Measurements from ENCODE around the gene SLC16A11. TPM values are rescaled to one million over a fixed set of nuclear protein-coding genes. Genes with fewer than 3 reads are reported as not detected.

SLC16A11 gene
- total and polyA plus RNA-seq, 9 of the 15 experiments (the other 6 are each of a cell fraction or from before 2014, with no cell fraction given) = not detected

- TF ChIP-seq PBX2 (CRISPR knock-in tag; IDR thresholded peaks at IDR 0.05; ENCODE audit: low read depth) (no peak), PBX2 (tag; conservative IDR thresholded peaks at IDR 0.05; ENCODE audit: low read depth) (no peak), ZNF639 (CRISPR knock-in tag; conservative IDR thresholded peaks at IDR 0.05 in 1 of 2, IDR thresholded peaks at IDR 0.05 in 1 of 2) (no peak), HDAC2 (IDR thresholded peaks at IDR 0.05) (no peak), NCOA1 (IDR thresholded peaks at IDR 0.05; ENCODE audit: low read depth) (no peak), NEUROD1 (IDR thresholded peaks at IDR 0.05; ENCODE audit: borderline replicate concordance, low read depth, low read length, partially characterized antibody) (no peak), SREBF2 (CRISPR knock-in tag; IDR thresholded peaks at IDR 0.05) (no peak), CTCF (IDR thresholded peaks at IDR 0.05 in 2 of 3, conservative IDR thresholded peaks at IDR 0.05 in 1 of 3; ENCODE audit: insufficient read depth in 2 of 3, low read depth in 1 of 3, low read length in 3 of 3) (no peak), MLX (CRISPR knock-in tag; conservative IDR thresholded peaks at IDR 0.05) (no peak), ZKSCAN1 (IDR thresholded peaks at IDR 0.05; ENCODE audit: low read depth, low read length) (no peak), CBX5 (IDR thresholded peaks at IDR 0.05; ENCODE audit: borderline replicate concordance, low read depth) (no peak), ZNF140 (CRISPR knock-in tag; IDR thresholded peaks at IDR 0.05) (no peak), E2F5 (CRISPR knock-in tag; IDR thresholded peaks at IDR 0.05) (no peak), ZNF282 (CRISPR knock-in tag; IDR thresholded peaks at IDR 0.05) (no peak), IRF9 (tag; IDR thresholded peaks at IDR 0.05) (no peak), FOS (IDR thresholded peaks at IDR 0.05; ENCODE audit: extremely low read depth, insufficient read length) (no peak), TAL1 (IDR thresholded peaks at IDR 0.05) (no peak), ZBED1 (IDR thresholded peaks at IDR 0.05) (no peak), TEAD1 (CRISPR knock-in tag; IDR thresholded peaks at IDR 0.05) (no peak)
These were observed 8.1 kb downstream of the SLC16A11 start, which contains the start of gene SLC16A13 (continued) for GRCh38 chr17:7035591-7036368.
